HG03108 (cell line): ENCODE data around the gene SYNRG.

Experiments
- ATAC-seq: cut with Tn5 transposase; IDR thresholded peaks from one replicate; pipeline ENCODE4 v1.9.1; 2021; ENCODE audit warnings: moderate library complexity; ENCODE audit not compliant: unreplicated experiment

SYNRG gene

DNA sequence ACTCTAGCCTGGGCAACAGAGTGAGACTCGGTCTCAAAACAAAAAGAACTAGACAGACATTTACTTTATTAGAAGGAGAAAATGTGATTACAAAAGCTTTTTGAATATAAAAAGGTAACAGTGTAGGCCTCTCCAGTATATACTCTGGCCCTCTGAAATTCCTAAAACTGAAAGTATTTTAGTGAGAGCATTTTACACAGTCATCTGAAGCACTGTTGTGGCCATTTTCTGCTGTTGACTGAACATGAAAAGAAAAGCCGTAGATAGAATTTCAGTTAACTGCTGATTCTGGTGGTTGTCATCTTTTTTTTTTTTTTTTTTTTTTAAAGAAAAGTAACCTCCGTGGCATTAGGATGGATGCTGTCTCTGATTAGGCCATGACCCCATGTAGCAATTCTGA lies 103.9 kb downstream of the SYNRG start:
- no peak for ATAC-seq

DNA sequence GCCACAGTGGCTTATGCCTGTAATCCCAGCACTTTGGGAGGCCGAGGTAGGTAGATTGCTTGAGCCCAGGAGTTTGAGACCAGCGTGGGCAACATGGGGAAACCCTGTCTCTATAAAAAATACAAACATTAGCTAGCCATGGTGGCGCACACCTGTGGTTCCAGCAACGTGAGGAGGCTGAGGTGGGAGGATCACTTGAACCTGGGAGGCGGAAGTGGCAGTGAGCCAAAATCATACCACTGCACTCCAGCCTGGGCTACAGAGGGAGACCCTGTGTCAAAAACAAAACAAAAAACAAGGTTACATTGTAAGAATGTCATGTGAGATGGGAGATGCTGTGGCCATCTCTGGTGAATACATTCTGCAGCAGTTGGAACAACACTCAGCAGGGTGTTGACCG lies 106.1 kb downstream of the SYNRG start:
- no peak for ATAC-seq

DNA sequence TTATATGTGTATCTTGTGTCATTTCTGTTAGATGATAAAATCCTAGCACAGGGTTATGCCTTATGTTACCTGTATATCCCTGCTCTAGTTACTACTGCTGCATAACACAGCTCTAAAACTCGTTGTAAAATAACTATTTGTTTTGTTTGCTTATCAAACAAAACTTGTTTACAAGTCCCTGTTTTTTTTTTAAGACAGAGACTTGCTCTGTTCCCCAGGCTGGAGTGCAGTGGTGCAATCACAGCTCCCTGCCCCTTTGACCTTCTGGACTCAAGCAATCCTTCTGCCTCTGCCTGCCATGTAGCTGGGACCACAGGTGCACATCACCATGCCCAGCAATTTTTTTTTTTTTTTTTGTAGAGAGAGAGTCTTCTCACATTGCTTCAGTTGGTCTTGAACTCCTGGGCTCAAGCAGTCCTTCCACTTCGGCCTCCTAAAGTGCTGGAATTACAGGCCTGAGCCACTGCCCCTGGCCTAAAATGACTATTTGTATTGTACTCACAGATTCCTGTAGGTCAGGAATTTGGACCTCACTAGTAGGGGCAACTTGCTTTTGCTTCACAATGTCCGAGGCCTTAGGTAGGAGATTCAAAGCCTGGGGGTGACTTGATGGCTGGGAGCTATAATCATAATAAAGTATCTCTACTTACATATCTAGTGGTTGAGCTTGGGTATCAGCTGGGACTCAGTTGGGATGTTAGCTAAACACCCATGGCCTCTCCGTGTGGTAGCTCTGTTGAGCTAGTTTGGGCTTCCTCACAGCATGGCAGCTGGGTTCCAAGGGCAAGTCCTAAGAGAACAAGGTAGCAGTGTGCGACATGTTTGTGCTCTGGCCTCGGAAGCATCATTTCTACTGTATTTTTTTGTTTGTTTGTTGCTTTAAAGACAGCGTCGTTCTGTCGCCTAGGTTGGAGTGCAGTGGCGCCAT lies 106.9 kb downstream of the SYNRG start:
- no peak for ATAC-seq

DNA sequence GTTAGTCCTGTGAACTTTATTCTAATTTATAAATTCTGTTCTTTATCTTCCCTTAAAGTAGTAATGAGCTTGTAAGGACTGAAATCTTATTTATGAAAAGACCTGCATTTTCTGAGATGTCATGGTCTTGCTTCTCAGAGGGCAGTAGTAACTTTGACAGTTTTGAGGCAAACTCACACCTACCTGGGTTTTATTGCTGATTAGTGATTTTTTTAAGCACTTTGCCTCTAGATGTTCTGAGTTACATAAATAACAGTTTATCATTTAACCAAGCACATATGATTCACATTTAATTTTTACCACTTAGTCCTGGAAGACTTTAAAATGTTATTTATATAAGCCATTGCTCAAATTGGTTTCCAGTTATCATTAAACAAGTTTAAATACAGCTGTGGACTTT lies 108.8 kb downstream of the SYNRG start:
- no peak for ATAC-seq

DNA sequence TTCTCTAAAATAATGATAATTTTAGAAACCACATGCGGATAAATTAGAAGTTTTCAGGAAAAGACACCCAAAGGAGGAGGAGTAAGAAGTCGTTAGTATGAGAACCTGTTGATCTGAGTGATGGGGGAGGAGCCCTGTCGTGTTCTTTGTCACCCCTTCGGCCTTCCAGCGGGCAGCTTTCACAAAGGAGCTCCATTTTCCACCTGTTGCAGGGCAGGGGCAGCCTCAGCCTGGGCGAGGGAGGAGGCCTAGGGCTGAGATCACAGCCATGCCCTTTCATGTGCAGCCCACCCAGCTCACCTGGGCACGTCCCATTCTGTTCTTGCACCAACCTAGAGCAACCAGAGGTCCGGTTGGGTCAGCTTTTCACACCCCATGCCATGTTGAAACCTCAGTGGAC lies 114.2 kb downstream of the SYNRG start:
- ATAC-seq, result no peak

DNA sequence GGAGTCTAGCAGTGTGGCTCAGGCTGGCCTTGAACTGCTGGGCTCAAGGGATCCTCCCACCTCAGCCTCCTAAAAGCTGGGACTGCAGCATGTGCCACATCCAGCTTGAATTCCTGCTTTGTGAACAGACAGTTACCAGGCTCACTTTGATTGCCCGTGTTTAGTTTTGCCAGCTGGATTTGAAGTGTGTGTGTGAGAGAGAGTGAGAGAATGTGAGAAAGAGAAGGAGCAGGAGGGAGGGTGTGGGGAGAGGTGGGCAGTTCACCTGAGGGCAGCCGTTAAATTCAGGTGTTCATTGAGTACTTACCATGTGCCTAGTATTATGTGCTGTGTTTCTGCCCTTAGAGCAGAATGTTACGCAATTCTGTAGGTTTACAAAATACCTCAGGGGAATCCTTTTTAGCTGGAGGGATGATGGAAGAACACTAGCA lies 114.8 kb downstream of the SYNRG start:
- no peak for ATAC-seq

DNA sequence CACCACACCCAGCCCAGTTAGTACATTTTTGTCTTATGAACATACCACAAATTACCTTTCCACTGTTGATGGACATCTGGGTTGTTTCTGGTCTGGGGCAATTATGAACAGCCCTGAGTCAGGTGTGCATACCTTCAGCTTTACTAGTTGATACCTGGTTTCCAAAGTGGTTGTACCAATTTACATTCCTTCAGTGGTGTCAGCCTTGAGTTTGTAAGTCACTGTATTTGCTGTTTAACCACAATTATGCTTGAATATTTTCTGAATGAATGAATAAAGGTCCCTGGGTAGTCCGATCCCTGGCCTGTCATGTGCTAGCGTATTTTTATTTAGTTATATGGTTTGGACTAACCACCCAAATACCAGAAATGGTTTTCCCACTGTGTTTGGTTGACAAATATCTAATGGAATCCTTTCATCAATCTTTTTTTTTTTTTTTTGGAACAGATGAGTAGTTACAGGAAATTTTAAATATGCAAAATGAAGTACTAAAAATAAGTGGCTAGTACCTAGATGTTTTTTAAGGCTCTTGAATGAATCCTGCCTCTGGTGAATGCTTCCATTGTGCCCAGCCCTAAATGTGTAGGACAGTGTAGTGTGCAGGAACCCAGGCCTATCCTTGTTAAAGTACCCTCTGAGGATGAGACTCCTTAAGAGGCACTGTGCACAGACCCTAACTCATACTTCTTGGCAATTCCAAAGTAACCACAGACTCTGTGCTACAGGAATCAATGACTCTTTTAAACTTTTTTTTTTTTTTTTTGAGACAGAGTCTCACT lies 115.8 kb downstream of the SYNRG start:
- no peak for ATAC-seq

DNA sequence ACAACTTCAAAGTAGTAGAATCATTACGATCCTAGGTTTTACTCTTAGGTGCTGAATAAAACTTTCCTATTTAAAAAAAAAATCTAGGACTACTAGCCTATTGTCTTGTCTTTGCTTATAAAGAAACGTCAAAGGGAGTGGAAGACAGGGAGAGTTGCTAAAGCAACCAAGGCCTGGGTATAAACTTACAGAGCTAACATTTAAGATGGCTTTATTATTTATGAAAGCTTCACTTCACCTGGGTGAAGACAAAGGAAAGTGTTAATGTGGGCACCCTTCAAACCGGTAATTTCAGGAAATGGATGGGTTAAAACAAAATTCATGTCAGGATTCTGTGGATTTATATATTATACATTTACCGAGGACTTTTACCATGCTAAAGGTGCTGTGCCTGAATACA lies 117.1 kb downstream of the SYNRG start:
- no peak for ATAC-seq

DNA sequence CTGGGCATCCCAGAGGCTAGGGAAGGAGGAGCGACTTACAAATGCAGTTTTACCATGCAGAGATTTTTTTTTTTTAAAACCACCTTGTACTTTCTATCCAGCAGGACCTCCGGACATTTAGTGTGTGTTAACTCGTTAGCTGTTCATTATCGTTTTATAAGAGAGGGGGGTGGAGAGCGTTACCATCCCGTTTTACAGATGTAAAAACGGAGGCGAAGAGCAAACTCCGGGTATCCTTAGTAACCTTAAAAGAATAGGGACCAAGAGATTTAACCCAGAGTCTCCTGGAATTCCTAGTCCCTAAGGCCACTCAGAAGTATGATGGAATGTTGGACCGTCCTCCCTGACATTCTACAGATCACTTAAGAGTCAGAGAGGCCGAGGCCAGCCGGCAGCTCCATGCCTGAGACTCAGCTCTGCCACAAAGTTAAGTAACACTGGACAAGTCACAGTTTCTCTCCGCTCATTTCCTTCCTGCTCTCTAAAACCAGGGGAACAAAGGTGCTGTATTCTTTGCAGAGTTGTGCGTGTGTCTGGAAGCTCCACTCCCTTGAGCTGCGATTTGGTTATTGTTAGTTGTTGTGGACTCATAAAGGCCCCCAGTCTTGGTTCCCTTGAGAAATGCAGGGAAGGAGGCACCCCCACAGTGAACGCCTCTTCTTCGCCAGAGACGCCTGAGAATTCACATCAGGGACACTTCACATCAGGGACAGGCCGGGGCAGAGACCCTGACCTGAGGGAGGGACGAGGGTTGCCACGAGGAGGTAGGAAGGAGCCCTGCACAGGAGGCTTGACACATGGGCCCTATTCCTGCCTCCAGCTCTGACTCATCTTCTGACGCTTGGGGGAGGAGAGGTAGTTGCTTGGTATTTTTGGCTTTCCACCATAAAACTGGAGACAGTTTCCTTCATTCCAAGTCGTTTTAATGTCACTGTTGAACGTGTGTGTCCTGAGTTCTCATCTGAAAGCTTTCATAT lies 118.3 kb downstream of the SYNRG start:
- no peak for ATAC-seq

DNA sequence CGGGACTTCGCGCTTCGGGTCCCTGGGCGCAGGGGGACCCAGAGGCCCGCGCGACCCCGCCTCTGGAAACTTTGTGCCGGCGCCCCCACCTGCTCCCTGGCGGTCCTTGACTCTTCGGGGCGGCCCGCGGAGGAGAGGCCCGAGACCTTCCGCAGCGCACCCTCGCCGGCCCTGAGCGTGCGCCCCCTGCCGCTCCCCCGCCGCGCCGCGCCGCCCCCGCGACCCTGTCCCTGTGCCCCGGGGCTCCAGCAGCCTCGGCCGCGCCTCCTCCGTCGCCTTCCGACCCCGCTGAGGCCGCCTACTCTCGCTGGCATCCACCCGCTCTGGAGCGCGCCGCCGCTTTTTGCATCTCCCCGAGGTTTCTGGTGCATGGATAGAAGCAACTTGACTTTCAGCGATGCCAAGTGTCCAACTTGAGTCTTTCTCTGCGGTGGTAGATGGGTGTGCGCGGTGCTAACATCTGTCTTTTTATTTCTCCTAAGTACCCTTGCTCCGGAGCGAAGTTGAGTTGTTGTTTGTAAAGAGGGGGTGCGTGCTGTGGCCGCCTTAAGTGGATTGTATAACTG lies 119.1 kb downstream of the SYNRG start:
- peak; percentile 47 for ATAC-seq

DNA sequence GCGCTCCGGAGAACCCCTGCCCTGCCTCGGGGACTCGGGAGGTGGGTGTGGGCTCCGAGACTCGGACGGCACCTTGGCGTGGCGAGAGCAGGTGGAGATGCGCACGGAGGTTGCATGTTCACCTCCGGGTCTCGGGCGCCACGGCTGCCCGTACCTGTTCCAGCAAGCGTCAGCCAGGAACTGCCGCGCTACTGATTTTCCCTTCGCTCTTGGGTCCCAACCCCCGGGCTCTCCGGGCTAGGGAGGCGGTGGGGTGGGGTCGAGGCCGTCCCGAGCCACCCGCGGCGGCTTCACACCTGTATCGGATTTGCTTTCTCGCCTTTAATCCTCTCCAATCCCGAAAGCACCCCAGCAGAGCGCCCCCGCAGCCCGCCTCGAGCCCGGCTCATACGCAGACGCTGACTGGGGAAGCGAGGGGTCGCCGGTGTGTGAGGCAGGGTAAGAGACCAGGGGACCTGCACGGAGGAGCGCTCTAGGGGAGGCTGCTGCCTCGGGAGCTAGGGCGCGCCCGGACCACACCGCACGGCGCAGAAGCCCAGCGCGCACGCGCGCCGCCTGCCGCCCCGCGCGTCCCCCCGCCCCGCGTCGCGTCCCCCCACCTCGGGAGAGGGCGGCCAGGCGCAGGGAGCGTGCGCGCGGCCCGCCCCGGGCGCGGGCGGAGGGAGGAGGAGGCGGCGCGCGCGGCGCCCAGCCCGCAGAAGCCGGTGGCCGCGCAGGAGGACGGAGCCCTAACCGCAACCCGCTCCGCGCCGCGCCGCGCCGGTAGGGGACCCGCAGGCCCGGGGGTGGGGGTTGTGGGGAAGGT lies 119.8 kb downstream of the SYNRG start, which contains the start of gene DUSP14:
Gene DUSP14 (plus strand): TSS at position 695 of the 805 bp plus-strand sequence. CDS start 22,382 bp downstream, outside the sequence.
- ATAC-seq, result peak; percentile 49

DNA sequence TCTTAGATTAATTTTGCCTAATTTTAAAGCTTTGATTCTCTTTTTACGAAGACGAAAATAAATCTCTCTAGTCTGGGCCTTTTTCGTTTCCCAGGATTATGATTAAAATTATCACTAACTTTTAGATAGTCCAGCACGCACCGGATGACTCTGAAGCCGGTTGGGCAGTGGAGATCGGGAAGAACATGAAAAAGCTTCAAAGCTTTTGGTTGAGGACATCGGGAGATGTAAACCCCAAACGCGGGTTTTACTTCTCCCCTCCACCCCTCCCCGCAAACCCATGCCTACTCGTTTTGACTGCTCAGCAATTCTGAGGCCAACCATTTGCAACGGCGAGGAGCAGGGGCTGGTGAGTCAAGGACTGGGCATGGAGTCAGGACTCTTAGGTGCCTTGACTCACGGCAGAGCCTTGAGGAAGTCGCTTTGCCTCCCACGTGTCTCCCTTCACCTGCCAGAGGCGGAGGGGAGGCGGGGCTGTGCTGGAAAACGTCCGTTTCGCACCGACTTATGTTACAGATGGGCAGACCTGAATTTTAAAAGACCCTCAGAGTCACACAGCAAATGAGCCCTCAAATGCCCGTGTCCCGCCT lies 120.5 kb downstream of the SYNRG start:
- no peak for ATAC-seq

DNA sequence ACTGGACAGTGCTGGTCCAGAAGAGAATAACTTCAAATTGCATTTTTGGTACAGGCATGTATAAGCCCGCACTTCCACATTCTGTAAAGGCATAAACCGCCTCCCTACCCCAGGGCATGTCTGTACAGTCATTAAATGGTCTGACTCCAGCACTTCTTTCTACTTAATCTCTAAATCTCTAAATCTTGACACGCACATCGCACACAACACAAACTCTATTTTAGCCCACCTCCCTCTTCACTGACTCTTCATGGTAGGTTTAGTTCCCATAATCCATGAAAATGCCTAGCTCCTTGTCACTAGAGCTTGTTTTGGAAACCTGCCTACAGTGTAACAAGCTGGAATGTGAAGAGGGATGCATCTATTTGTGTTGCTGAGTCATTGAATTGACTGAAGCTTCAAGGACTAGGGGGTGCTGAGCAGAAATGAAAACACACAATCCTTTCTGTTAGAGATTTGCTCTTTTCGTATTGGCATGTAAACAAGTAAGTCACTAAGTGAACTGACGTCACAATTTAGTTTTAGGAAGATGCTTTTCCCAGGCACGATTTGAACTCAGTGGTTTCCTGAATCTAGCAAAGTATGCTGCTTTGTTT lies 121.1 kb downstream of the SYNRG start:
- ATAC-seq, result no peak

DNA sequence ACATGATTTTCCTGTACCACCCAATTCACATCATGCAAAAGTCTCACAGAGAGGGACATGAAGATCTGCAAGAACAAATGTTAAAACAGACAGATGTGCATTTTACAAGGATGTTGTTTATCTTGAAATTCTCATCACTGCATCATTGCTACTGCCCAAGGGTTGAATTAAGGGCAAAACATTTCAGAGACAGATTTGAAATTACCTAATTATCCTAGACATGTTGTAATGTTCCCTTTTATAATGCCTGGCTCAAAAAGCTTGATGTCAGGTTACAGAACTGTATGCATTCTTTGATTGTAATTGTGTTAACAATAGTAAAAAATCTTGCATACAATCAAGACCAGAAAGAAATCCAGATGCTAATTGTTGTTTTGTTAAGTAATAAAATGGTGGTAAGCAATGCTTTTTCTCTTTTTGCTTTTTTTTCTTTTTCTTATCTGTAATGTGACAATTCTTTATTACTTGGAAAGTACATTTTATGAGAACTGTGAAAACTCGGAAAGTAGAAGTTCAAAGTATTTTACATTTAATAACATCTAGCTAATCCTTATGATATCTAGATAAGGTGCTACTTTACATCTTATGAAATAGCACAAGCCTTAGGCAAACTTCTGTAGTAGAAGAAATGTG lies 123.2 kb downstream of the SYNRG start:
- no peak for ATAC-seq

DNA sequence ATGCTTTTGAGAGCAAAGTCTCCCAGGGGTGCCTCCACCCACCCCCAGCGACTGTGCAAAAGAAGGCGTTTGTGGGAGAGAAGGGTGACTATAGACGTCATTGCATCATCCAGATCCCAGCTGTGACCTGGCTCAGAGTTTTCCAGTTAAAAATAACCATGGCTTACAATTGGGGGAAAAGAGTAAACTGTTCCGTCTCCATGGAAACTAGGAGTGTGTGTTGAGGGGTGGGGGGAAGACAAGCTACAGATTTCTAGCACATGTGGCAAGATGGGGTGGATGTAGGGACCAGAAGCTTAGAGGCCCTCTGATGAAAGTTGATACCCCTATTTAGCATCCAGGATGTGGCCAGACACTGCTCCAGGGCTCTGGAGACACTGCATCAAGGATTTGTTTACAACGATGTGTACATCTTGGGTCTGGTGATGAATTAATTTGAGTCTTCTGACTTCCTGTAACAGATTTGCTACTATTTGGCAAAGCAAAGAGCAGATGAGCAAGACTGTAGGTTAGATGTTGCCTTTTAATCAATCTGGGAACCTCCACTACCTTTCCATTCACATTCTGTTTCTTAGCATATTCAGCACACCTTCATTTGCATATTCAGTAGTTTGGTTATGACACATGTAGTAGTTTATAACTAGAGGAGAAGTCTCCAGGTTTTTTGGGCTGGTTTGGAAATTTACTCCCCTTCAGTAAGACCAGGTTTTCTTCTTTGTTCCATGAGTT lies 125.7 kb downstream of the SYNRG start:
- ATAC-seq, result no peak

DNA sequence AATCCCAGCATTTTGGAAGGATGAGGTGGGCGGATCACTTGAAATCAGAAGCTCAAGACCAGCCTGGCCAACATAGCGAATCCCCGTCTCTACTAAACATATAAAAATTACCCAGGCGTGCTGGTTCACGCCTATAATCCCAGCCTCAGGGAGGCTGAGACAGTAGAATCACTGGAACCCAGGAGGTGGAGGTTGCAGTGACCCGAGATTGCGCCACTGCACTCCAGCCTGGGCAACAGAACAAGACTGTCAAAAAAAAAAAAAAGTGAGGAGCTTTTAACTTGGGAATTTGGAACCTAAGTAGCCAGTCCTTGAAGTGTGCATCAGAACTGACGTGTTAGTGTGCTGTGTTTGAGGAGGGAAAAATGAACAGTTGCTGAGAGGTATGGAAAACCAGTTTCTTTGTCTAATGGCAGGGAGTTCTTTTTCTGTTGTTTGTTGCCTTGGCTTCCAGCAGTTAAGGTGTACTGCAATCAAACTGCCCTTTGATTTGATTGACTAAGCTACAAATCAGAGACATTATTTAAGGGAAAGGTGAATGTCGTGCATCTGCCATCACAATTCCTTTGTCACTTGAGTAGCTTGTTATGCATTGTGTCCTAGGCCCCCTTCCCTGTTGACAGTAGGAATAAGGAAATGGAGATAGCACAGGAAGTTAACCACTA lies 128.1 kb downstream of the SYNRG start:
- no peak for ATAC-seq

DNA sequence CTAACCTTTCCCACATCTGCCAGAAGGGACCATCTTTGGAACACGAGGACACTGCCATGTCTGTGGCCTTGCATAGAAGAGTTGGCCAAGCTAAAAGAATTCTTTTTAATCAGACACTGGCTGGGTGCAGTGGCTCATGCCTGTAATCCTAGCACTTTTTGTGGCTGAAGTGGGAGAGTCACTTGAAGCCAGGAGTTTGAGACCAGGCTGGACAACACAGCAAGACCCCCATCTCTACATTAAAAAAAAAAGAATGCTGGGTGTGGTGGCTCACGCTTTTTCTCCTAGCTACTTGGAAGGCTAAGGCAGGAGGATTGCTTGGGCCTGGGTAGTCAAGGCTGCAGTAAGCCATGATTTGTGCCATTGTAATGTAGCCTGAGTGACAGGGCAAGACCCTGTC lies 128.8 kb downstream of the SYNRG start:
- no peak for ATAC-seq
